SIG-M5 (cell line): Measurements from ENCODE around the gene HS3ST2.

Source experiments
- DNase-seq: peaks from one replicate; lab custom pipeline; 2025; lab: John Stamatoyannopoulos, UW

Gene HS3ST2

DNA sequence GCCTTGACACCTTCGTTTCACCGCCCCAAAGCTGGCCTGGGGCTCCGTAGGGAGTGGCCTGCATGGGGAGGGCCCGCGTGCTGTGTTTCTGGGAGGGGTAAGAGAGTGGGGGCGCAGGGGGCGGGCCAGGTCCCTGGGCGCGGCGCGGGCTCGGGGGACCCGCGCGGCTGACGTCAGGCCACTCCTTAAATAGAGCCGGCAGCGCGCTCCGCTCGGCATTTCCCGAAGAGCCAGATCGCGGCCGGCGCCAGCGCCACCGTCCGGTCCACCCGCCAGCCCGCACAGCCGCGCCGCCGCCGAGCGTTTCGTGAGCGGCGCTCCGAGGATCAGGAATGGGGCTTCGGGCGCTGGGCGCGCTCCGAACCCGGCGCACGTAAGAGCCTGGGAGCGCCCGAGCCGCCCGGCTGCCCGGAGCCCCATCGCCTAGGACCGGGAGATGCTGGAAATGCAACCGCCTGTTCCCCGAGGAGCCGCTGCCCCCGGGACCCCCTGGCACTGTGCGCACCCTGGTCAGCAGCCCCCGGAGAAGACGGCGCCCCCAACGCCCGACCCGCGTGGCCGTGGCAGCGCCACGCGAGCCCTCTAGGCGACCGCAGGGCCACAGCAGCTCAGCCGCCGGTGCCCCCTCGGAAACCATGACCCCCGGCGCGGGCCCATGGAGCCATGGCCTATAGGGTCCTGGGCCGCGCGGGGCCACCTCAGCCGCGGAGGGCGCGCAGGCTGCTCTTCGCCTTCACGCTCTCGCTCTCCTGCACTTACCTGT is at the start of gene HS3ST2:
Gene HS3ST2, plus strand, starts transcription at position 215 of the 763 bp plus-strand sequence. Its CDS starts 449 bp downstream, at position 664.
- no peak for DNase-seq

DNA sequence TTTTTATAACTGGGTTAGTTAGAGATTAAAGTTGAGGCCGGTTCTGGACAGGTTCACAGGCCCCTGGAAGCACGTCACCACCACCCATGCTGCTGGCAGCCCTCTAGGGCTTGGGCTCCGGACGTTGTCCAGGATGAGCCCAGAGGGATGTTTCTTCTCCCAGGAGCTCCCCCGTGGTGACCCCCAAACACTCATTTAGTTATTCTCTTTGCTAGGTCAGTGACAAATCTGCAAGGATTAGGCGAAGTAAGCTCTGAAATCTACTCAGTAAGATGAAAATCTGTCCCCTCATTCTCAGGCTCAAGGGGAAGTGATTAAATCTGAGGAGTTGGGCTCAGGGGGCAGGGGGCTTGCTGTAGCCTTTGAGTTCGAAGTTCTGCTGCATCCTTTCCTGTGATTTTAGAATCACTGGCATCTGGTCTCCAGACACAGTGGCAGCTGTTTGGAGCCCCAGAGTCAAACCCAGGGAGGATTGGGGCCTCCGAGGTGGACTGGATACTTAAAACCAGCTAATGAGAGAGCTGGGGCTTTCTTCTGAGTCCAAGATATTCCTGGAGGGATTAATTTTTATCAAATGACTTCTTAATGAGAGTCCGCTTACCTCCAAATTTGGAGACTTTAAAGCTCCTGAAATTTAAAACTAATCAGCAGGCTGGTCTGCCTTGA is 49.2 kb upstream of the HS3ST2 start:
- DNase-seq, result no peak

DNA sequence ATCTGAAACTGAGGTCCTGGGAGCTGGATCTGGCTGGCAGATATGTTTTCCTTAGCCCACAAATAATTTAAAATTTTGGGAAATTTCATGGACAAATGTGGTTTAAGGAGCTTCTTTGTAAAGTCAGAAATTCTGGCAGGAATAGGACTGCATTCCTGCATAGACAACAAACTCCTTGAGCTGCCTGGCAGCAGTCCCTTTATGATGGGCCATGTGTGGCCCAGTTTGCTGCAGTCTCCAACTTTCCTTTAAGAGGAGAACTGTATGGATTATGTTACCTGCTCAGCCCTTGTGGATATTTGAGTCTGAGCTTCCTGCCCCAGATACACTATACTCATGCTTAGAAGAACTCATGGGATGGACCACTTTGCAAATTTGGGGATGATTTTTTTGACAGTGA is 48.5 kb upstream of the HS3ST2 start:
- no peak for DNase-seq

DNA sequence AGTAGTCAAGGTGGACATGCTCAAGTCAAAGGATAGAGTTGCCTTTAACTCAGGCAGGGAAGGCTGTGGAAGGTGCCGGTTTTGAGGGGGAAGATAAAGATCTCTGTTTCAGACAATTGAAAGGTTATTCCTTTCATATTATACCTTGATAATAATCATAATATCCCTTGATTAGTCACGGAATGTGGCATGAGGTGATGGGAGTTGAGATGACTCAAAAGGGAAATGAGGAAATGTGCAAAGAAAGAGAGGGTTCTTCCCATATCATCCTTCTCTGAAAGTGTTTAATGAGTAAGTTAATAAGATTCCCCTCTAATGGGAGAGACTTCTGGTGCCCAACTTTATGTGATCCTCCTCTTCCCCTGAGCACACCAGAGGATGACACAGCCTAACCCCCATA is 43.1 kb upstream of the HS3ST2 start:
- no peak for DNase-seq

DNA sequence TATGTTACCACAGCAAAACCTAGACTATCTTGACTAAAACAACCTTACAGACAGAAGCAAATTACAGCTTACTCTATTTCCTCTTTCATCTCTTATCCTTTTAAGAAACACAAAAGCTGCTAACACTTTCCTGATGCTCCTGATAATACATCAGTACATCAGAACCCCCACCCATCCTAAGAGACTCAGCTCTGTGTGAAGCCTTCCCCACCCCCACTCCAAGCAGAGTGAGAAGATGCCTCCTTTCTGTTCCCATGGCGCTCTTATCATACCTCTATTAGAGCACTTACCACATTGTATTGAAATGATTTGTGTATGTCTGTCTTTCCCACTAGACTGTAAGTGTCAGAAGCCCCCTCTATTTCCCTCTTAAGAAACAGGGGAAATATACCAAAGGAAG is 42.4 kb upstream of the HS3ST2 start:
- no peak for DNase-seq

DNA sequence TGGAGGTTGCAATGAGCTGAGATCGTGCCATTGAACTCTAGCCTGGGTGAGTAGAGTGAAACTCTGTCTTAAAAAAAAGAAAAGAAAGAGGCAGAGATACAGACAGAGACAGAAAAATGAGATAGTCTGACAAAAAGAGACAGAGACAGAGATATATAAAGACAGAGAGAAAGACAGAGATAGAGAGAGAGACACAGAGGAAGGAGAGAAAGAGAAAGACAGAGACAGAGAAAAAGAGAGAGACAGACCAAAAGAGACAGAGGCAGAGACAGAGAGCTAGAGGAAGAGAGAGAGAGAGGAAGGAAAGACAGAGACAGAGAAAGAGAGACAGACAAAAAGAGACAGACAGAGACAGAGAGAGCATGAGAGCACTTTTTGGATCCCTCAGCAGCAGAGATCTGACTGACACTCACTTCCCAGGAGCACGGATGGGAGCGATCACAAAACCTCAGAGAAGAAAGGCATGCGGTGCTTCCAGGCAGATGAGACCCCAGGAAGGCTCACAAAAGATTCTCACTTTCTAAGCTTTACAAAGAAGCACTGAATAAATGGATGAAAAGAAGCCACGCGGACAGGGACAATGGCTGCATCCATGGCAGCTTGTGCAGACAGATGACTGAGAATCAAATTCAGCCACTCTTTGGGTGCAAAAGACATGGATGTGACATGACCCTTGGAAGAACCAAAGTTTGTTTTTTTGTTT is 38.6 kb upstream of the HS3ST2 start:
- DNase-seq, result no peak

DNA sequence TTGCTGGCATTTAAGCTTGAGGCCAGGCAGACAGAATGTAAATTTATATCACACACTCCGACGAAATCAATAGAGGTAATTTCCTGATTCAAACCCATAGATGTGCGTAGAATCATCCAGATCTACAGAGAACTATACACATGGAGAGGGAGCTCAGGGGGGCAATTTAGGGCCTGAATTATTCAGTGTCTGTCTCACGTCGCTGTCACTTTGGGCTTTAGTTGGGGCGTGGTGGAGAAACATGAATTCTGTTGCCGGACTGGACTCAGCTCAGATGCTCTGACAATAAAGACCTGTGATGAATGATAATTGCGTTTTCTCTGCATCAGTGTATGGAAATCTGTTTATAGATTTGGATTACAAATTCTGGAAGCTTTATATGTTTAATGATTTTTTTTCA is 32.5 kb upstream of the HS3ST2 start:
- DNase-seq, result no peak

DNA sequence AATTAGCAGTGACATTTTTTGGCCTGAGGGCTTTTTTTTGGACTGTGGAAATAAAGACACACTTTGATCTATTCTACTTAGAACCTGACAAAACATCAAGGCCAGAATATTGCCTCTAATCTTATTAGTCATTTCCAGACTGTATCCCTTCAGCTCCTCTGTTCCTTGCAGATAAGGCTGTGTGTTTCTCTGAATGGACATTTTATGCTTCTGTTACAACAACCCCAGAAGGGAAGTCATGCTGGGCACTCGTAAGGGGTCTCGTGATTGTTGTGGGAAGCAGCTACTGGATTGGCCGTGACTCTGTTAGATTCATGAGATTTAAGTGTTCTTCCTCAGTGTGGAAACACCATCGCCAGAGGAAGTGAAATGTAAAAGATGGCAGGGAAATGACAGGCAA is 31.6 kb upstream of the HS3ST2 start:
- no peak for DNase-seq

DNA sequence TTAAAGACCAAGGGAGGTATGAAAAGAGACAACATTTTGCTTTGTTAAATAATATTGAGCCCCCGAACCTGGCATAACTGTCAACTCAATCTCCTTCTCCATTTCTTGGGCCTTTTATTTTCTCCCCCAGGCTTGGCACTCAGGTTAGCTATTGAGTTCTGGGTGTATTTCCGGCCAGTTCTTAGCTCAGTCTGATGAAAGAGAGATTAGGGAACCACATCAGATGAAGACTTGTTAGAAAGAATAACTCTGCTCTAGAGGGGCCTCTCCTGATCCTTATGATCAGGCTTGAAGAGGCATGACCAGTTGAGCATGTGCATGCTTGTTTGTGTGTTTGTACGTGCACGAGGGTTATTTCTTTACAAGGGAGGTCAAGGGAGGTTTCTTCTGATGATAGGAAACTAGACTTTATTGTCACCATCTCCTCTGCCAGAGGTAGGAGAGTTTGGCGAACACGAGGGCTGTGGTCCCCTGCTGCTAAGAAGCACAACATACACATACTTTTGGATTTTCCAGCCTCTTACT is 29.2 kb upstream of the HS3ST2 start:
- DNase-seq, result no peak

DNA sequence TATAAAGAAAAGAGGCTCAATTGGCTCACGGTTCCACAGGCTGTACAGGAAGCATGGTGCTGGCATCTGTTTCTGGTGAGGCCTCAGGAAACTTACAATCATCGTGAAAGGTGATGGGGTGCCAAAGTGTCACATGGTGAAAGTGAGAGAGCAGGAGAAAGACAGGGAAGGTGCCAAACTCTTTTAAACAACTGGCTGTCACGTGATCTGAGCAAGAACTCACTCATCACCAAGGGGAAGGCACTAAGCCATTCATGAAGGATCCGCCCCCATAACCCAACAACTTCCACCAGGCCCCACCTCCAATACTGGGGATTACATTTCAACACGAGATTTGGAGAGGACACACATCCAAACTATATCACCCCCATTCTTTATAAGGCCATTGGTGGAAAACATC is 28.4 kb upstream of the HS3ST2 start:
- DNase-seq, result no peak

DNA sequence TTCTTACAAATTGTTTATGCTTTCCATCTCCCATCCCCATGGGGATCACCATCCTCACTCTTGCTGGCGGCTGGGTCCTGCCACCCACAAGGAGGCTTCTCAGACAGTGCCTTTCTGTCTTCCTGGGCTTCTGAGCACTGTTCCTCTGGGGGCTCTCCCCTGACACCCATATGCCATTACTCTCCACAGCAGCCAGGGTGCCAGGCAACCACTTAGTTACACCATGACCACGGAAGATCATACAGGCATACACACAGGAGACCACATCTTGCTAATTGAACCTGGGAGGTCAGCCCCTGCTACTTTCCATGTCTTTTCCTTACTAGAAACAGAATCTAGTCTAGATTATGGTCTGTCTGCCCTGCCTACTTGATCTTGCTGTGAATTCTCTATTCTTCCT is 27.7 kb upstream of the HS3ST2 start:
- DNase-seq, result no peak

DNA sequence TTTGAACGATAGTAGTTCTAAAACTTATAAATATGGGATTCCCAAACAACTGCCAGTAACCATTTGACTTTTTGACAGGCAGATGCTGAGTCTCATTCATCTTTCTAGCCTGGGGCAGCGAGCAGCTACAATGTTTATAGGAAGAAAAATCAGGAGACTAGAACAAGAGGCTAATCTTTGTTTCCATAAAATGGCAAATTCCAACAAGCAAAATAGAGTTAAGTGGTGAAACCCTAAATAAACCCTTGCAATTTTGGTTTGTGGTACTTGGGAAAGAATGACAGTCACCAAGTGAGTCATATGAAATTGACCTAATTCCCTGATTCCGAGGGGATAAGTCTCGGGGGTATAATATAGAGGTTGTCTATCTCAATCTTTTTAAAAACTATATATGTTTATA is 27.3 kb upstream of the HS3ST2 start:
- DNase-seq, result no peak

DNA sequence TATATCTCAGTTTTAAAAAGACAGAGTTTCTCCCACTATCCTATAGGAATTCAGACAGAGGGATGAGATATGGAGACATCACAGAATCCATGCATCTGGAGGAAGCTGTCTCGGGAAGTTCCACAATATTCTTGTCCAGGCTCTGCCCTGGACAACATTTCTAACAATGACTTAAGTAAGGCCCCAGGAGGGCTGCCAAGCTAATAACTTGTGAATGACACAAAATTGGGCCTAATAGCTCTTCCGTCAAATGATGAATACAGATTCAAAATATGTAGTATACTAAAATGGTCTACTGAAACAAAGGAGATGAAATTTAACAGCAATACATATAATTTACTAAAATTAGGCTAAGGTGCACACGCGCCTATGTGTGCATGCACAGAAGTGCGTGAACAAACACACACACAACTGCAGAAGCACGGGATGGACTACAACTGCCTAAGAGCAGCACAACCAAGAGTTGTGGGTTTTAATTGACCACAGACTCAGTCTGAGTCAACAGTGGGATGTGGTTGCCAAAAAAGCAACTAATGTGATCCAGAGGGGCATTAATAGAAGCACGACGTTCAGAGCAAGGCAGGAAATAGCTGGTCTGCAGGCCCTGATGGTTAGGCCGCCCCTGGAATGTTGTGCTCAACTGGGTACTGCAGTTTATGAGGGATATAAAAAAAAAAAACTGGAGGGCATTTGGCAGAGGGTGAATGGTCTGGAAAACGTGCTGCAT is 26.3 kb upstream of the HS3ST2 start:
- DNase-seq, result peak; percentile 54

DNA sequence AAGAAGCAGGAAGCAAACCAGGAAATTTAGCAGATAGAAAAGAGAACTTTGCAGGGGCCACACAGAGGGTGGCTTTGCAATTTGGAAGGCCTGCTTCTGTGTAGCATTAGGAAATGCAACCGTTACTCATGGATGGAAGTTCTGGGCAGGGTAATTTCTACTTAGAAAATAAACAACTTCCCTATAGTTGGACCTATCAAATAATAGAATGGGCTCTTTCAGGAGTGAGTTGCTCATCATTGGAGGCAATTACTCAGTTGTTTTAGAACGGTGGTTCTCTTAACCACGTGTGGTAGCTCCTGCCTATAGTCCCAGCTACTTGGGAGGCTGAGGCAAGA is 25.8 kb upstream of the HS3ST2 start:
- DNase-seq, result peak; percentile 69

DNA sequence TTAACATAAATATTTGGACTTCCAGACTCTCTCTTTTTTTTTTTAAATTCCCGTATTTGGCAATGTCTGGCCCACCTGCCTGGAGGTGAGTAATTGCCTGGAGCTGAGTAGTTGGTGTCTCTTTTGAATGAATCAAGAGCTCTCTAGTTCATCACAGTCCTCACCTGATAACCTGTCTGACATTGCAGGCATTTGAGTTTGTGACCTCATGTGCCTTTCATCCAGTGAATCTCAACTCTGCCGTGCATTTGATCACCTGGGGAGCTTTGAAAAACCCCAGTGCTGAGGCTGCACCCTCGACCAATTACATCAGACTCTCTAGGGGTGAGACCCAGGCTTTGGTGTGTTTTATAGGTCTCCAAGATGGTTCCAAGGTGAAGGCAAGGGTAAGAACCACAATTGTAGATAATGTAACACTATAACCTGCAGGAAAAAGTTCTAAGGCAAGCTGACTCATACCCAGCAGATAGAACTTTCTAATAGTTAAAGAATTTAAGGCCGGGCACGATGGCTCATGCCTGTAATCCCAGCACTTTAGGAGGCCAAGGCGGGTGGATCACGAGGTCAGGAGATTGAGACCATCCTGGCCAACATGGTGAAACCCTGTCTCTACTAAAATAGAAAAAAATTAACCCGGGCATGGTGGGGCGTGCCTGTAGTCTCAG is 24.5 kb upstream of the HS3ST2 start:
- no peak for DNase-seq

DNA sequence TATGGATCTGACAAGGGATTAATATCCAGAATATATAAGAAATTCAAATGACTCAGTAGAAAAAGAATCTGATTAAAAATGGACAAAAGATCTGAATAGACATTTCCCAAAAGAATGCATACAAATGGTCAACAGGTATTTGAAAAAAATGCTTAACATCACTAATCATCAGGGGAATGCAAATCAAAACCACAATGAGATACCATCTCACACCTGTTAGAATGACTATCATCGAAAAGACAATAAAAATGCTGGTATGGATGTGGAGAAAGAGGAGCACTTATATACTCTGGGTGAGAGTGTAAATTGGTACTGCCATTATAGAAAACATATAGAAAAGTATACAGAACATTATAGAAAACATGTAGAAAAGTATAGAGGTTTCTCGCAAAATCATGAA is 16.4 kb upstream of the HS3ST2 start:
- DNase-seq, result no peak

DNA sequence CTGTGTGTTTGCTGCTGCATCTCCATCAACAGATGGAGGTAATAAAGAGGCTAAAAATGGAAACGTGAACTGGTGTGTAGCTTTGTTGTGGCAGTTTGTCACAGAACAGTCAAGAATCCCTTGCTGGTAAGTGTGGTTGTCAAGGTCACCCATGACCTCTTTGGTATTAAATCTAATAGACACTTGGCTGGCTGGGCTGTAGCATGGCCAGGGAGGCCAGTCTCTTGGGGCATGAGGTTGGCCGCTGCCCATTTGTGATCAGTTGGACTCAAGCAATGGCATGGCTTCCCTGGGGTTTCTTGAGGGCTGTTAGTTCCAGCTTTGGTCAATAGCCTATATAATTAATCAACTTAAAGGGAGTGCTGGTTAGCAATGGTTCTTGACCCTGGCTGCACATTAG is 14.8 kb upstream of the HS3ST2 start:
- no peak for DNase-seq

DNA sequence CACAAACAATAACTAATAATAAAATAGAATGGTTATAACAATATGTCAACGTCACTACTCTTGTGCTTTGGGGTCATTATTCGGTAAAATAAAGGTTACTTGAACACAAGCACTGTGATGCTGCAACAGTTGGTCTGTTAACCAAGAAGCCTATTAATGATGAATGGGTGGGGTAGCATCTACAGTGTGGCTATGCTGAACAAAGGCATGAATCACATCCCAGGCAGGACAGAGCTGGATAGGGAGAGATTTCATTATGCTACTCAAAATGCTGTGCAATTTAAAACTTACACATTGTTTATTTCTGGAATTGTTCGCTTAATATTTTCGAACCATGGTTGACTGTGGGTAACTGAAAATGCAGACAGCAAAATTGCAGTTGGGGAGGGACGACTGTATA is 9.1 kb upstream of the HS3ST2 start:
- no peak for DNase-seq

DNA sequence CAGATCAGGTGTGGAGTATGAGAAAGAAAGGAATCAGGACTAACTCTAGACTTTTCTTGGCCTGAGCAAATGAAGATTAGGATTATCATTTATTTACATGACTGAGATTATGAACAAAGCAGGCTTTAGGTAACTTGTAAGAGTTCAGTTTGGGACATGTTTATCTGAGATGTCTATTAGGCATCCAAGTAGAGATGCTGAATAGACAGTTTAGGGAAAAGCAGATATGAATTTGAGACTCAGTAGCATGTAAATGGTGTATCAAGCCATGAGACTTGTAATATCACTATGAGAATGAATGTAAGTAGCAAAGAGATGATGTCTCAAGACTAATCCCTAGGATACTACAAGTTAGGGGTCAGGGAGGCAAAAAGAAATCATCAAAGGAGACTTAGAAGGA is 8.6 kb upstream of the HS3ST2 start:
- no peak for DNase-seq

DNA sequence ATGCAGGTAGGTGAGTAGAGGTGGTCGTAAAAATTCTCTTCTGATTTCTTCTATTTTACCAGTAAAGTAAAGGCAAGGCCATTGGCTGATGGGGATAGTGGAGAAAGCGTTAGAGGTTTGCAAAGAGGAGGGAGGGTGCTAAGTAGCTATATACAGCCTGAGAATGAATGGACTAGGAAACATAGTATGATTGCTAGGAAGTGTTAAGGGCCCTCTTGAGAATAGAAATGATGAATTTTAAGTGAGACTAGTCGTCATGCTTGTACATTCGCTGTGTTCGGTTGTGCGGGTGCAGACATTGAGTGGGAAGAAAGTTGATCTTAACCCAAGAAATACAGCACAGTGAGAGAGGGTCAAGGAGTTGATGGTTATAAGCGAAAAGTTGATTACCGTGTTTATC is 7.2 kb upstream of the HS3ST2 start:
- DNase-seq, result no peak

DNA sequence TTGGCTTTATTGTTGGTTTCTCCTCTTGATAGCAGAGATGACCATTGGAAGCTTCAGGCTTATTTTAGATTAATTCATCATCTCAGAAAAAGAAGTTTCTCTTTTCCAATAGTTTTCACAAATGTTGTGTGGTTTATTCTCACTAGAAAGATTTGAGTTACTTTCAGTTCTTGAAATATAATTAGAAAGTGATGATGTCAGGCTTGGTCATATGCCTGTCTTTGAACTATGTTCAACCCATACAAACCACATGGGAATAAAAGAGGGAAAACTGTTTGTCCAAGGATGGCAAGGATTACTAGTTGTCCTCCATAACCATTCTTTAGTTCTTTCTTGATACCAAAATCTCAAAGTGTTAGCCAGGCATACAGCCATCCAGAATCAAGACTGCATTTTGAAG is 3.7 kb upstream of the HS3ST2 start:
- DNase-seq, result no peak
